ENCODE results near the gene AGO3. TPM values are rescaled to one million over a fixed set of nuclear protein-coding genes. Genes with fewer than 3 reads are reported as not detected.

The AGO3 gene
- total and polyA plus RNA-seq, 2 of the 13 experiments (the other 11 are each of a cell fraction or from before 2014, with no cell fraction given) = 21.2 to 27.1 TPM

- H3K79me2 ChIP-seq (ENCODE audit: insufficient read depth, low read length) = no peaks in the 10 kb centered on the region
- no peak overlapping the region for H3K4me2 ChIP-seq (ENCODE audit: low read depth, low read length)
- no peaks in the 10 kb centered on the region for H3K9me3 ChIP-seq (ENCODE audit: low read length)
- H4K20me1 ChIP-seq (ENCODE audit: insufficient read depth, low read length) = 0 out of 2 replicates have a peak, but pooled peaks cover 3% of the 10 kb centered on the region
- ChIA-PET POLR2A (interaction anchor here (0.7 to 2.6 kb wide), 3 partner anchors 21 to 53 kb away, joined by 3 to 7 read pairs (median 5); partner anchors contain the start of gene TRAPPC3), CTCF (ENCODE audit: low intra/inter-chr PET ratio, low total read pairs) (interaction anchor here (5.0 kb wide), 1 partner anchor 37 kb away, joined by 104 read pairs; no protein-coding TSS in a partner anchor)
- peaks cover 29 to 41% of the 10 kb centered on the region in 2 experiments for H3K36me3 ChIP-seq (replicated peaks in 1 of 2; ENCODE audit: control insufficient read depth in 1 of 2, insufficient read depth in 2 of 2, low read length in 2 of 2)
- FAIRE-seq (no peak), ATAC-seq (peak; percentile 76), DNase-seq (ENCODE audit: low spot score) (peak; percentile 39)
- whole genome bisulfite sequencing (ENCODE audit: low lambda C conversion rate) = 91% methylated on average over 10 of the region's 16 CpGs
- no TSS peak for BruUV-seq (replicated peaks)
- H3K27me3 ChIP-seq (ENCODE audit: control insufficient read depth in 1 of 2, insufficient read depth in 2 of 2, low read length in 2 of 2) = no peaks in the 10 kb centered on the region
- no peak overlapping the region for H3K27ac ChIP-seq (ENCODE audit: extremely low read length, insufficient read depth, low read length)
- intact Hi-C loops (cut with micrococcal nuclease; ENCODE audit: unreplicated experiment) = loop anchor here (5.0 kb wide), 1 partner anchor 191 kb away; no protein-coding TSS in a partner anchor
- no peak overlapping the region for H2AFZ ChIP-seq (ENCODE audit: low read length)
- no peak overlapping the region for H3K4me3 ChIP-seq (replicated peaks in 1 of 3; ENCODE audit: insufficient read depth in 1 of 3, low read depth in 2 of 3, low read length in 3 of 3)
- no peak overlapping the region for H3K9ac ChIP-seq (ENCODE audit: insufficient read depth, low read depth, low read length)
- in situ Hi-C loops (cut with HindIII; ENCODE audit: extremely low pct_ligation_motif_present, low pct_unique_long_range_greater_than_20kb) = loop anchor here (5.0 kb wide), 1 partner anchor 36 kb away; no protein-coding TSS in a partner anchor
- H3K4me1 ChIP-seq (ENCODE audit: insufficient read depth, low read length) = peaks cover 29% of the 10 kb centered on the region; the same call in 1 of the 2 replicates
- no peak for TF ChIP-seq HNF1A (IDR thresholded peaks at IDR 0.05; ENCODE audit: low read depth)
- TF ChIP-seq HNF1A (CRISPR knock-in tag; IDR thresholded peaks at IDR 0.05; ENCODE audit: borderline replicate concordance) = 0 out of 2 replicates have a peak, but pooled peaks have one; percentile 20
- TF ChIP-seq ZNF143 (CRISPR knock-in tag; IDR thresholded peaks at IDR 0.05) = no peak
- TF ChIP-seq PATZ1 (CRISPR knock-in tag; IDR thresholded peaks at IDR 0.05) = 0 out of 2 replicates have a peak, but pooled peaks have one; percentile 12
- TF ChIP-seq DMAP1 (CRISPR knock-in tag; IDR thresholded peaks at IDR 0.05) = no peak
- no peak for TF ChIP-seq ZKSCAN1 (IDR thresholded peaks at IDR 0.05; ENCODE audit: low read length)
- no peak for TF ChIP-seq ZFP90 (CRISPR knock-in tag; IDR thresholded peaks at IDR 0.05; ENCODE audit: borderline replicate concordance)
- TF ChIP-seq ZNF7 (CRISPR knock-in tag; IDR thresholded peaks at IDR 0.05) = no peak
- no peak for TF ChIP-seq ZNF792 (CRISPR knock-in tag; IDR thresholded peaks at IDR 0.05)
- TF ChIP-seq ZFP37 (CRISPR knock-in tag; IDR thresholded peaks at IDR 0.05; ENCODE audit: borderline replicate concordance) = no peak
- peak; percentile 17; the same call in 1 of the 2 replicates for TF ChIP-seq ZBTB33 (CRISPR knock-in tag; IDR thresholded peaks at IDR 0.05)
- TF ChIP-seq DNMT1 (CRISPR knock-in tag; IDR thresholded peaks at IDR 0.05) = no peak
- TF ChIP-seq ZFY (CRISPR knock-in tag; IDR thresholded peaks at IDR 0.05) = peak; percentile 24; the same call in 1 of the 2 replicates
- TF ChIP-seq CBX1 (IDR thresholded peaks at IDR 0.05; ENCODE audit: low read depth) = no peak
- 0 out of 2 replicates have a peak, but pooled peaks have one; percentile 43 for TF ChIP-seq POLR2G (IDR thresholded peaks at IDR 0.05; ENCODE audit: low read depth, low read length)
Observed at GRCh38 chr1:36096500-36097432, 165.9 kb downstream of the AGO3 start.
